GM21390 (cell line): ENCODE measurements around the gene KLRG1.
A peak's percentile ranks its signal among the peaks of the same experiment; 100 is the strongest.

Source experiments
- ATAC-seq: cut with Tn5 transposase; IDR thresholded peaks from one replicate; pipeline ENCODE4 v1.9.1; 2021; ENCODE audit not compliant: unreplicated experiment

The KLRG1 gene

GRCh38 chr12:8985213-8985754, 4.1 kb upstream of the KLRG1 start:
- ATAC-seq = no peak

GRCh38 chr12:8987163-8987562, 2.2 kb upstream of the KLRG1 start:
- no peak for ATAC-seq

GRCh38 chr12:8987685-8988084, 1.7 kb upstream of the KLRG1 start:
- ATAC-seq = no peak

GRCh38 chr12:8991371-8992345, 2.3 kb downstream of the KLRG1 start:
- ATAC-seq = no peak

GRCh38 chr12:8993827-8994226, 4.5 kb downstream of the KLRG1 start:
- no peak for ATAC-seq

GRCh38 chr12:8995021-8995775, 5.9 kb downstream of the KLRG1 start:
- no peak for ATAC-seq

GRCh38 chr12:8996682-8997405, 7.5 kb downstream of the KLRG1 start:
- ATAC-seq = peak; percentile 98

- ATAC-seq = no peak
Observed at GRCh38 chr12:9001233-9001632, 11.9 kb downstream of the KLRG1 start.

- no peak for ATAC-seq
Observed at GRCh38 chr12:9002335-9002734, 13.0 kb downstream of the KLRG1 start.

GRCh38 chr12:9022592-9022991, 33.2 kb downstream of the KLRG1 start:
- ATAC-seq = no peak

- ATAC-seq = no peak
Observed at GRCh38 chr12:9024512-9024911, 35.2 kb downstream of the KLRG1 start.

- no peak for ATAC-seq
Observed at GRCh38 chr12:9027161-9028059, 38.1 kb downstream of the KLRG1 start.

- no peak for ATAC-seq
Observed at GRCh38 chr12:9030776-9031175, 41.4 kb downstream of the KLRG1 start.

GRCh38 chr12:9032202-9032964, 43.0 kb downstream of the KLRG1 start:
- no peak for ATAC-seq

- ATAC-seq = no peak
Observed at GRCh38 chr12:9033265-9033887, 44.0 kb downstream of the KLRG1 start.

- no peak for ATAC-seq
Observed at GRCh38 chr12:9034095-9034494, 44.7 kb downstream of the KLRG1 start.

GRCh38 chr12:9036227-9036626, 46.9 kb downstream of the KLRG1 start:
- no peak for ATAC-seq

- ATAC-seq = no peak
Observed at GRCh38 chr12:9037431-9037830, 48.1 kb downstream of the KLRG1 start.
